ENCODE data around the gene PHRF1. TPM values are rescaled to one million over a fixed set of nuclear protein-coding genes. Genes with fewer than 3 reads are reported as not detected.

PHRF1 gene
- total RNA-seq, 4 donors from 2014 or later, result 5.0 to 45.8 (median 24.1) TPM

GRCh38 chr11:637333-637592, 61.0 kb downstream of the PHRF1 start:
- Histone ChIP-seq H3K36me3 (no peaks in the 10 kb centered on the region), H3K9me3 (no peaks in the 10 kb centered on the region), H3K4me1 (peaks cover 0 to 16% of the 10 kb centered on the region in 2 donors), H3K4me3 (peak overlapping the region; percentile 2 to 10), H3K27ac (no peak overlapping the region), H3K27me3 (no peaks in the 10 kb centered on the region)
- TF ChIP-seq POLR2A (IDR thresholded peaks at IDR 0.05), result no peak
- no peak for TF ChIP-seq CTCF (IDR thresholded peaks at IDR 0.05)
- DNase-seq, result no peak
- intact Hi-C loops (cut with DNase I; ENCODE audit: low total_unique reads), result no loop called here

- Histone ChIP-seq H3K4me1 (peaks cover 0 to 16% of the 10 kb centered on the region in 2 donors), H3K27me3 (no peaks in the 10 kb centered on the region), H3K9me3 (no peaks in the 10 kb centered on the region), H3K4me3 (peak overlapping the region in 1 of 2 donors; percentile 10), H3K36me3 (no peaks in the 10 kb centered on the region), H3K27ac (no peak overlapping the region)
- peak in 1 of 2 donors; percentile 22 for DNase-seq
- intact Hi-C loops (cut with DNase I; ENCODE audit: low total_unique reads), result no loop called here
- TF ChIP-seq CTCF (IDR thresholded peaks at IDR 0.05), result no peak
- no peak for TF ChIP-seq POLR2A (IDR thresholded peaks at IDR 0.05)
These were observed 61.6 kb downstream of the PHRF1 start for GRCh38 chr11:637593-638521.

- DNase-seq, result no peak
- Histone ChIP-seq H3K36me3 (no peaks in the 10 kb centered on the region), H3K9me3 (no peaks in the 10 kb centered on the region), H3K4me3 (no peak overlapping the region), H3K27ac (no peak overlapping the region), H3K27me3 (no peaks in the 10 kb centered on the region), H3K4me1 (peaks cover 0 to 16% of the 10 kb centered on the region in 2 donors)
- TF ChIP-seq CTCF (IDR thresholded peaks at IDR 0.05) (no peak), POLR2A (IDR thresholded peaks at IDR 0.05) (no peak)
- intact Hi-C loops (cut with DNase I; ENCODE audit: low total_unique reads), result no loop called here
These were observed 62.5 kb downstream of the PHRF1 start for GRCh38 chr11:638631-639331.

- Histone ChIP-seq H3K9me3 (no peaks in the 10 kb centered on the region), H3K27ac (no peak overlapping the region), H3K4me3 (no peak overlapping the region), H3K4me1 (peaks cover 0 to 16% of the 10 kb centered on the region in 2 donors), H3K36me3 (no peaks in the 10 kb centered on the region), H3K27me3 (no peaks in the 10 kb centered on the region)
- intact Hi-C loops (cut with DNase I; ENCODE audit: low total_unique reads), result no loop called here
- DNase-seq, result no peak
- TF ChIP-seq POLR2A (IDR thresholded peaks at IDR 0.05) (no peak), CTCF (IDR thresholded peaks at IDR 0.05) (no peak)
These were observed 63.2 kb downstream of the PHRF1 start for GRCh38 chr11:639332-639955.
